ENCODE measurements around the gene CD8B.

CD8B gene

DNA sequence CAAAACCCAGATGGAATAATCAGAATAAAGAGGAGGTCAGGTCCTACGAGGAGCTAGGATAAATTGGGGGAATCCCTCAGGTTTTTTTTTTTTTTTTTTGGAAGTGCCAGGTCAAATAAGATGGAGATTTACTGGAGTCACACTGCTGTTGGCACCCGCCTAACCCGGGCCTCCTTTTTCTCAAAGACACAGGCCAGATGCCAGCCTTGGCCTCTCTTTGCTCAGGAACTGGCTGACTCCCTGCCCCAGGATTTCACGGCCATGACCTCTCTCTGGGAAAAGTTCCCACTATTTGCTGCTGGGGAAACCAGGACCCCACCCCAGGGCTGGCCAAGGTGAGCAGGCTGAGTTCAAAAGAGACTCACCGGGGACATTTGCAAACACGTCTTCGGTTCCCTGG lies 73.5 kb downstream of the CD8B start:
- TF ChIP-seq, protein P1, sequence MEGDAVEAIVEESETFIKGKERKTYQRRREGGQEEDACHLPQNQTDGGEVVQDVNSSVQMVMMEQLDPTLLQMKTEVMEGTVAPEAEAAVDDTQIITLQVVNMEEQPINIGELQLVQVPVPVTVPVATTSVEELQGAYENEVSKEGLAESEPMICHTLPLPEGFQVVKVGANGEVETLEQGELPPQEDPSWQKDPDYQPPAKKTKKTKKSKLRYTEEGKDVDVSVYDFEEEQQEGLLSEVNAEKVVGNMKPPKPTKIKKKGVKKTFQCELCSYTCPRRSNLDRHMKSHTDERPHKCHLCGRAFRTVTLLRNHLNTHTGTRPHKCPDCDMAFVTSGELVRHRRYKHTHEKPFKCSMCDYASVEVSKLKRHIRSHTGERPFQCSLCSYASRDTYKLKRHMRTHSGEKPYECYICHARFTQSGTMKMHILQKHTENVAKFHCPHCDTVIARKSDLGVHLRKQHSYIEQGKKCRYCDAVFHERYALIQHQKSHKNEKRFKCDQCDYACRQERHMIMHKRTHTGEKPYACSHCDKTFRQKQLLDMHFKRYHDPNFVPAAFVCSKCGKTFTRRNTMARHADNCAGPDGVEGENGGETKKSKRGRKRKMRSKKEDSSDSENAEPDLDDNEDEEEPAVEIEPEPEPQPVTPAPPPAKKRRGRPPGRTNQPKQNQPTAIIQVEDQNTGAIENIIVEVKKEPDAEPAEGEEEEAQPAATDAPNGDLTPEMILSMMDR (IDR thresholded peaks at IDR 0.05; ENCODE audit: low read depth, low read length): no peak
- H3K4me3 ChIP-seq (ENCODE audit: low read depth, low read length): no peak overlapping the region

- H3K4me3 ChIP-seq (ENCODE audit: low read depth, low read length): no peak overlapping the region
- TF ChIP-seq, protein P1 (IDR thresholded peaks at IDR 0.05; ENCODE audit: low read depth, low read length): no peak
These were observed 74.0 kb downstream of the CD8B start for GRCh38 chr2:86787736-86788135.

DNA sequence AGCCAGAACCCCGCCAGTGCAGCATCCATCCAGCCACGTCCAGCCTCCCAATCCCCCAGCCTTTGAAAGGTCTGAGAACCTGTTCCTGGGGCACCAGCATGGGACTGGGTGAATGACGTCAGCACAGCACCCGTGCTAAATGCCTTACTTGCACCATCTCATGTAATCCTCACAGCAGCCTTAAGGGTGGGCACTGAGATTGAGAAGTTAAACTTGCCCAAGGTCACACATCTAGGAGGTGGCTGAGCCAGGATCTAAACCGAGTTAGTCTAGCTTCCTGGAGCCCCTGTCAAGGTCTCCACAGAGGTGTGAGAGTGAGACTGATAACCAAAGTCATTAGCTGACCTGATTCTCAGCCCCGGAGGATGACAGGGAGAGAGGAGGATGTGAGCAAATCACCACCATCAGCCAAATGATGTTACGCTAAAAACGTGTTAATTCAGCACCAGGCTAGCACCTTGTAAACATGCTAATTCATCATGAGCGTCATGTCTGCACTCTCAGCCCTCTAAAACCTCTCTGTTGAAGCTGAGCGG lies 75.6 kb downstream of the CD8B start:
- H3K4me3 ChIP-seq (ENCODE audit: low read depth, low read length): no peak overlapping the region
- TF ChIP-seq, protein P1 (IDR thresholded peaks at IDR 0.05; ENCODE audit: low read depth, low read length): no peak

DNA sequence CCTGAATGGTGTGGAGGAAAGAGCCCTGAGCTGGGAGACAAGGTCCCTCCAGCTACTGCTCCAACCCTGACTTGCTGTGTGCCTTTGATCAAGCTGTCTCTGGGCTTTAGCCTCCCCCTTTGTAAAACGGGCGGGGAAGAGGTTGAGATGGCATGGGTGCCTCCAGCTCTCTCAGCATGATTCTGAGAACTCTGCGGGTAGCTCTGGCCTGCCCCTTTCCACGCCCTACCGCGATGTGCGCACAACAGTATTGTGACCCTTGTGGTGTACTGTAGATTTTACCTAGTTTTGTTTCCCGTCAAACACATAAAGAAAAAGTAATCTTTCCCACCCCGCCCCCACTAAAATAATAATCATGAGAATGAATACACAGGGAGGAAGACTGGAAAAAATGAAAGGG lies 76.2 kb downstream of the CD8B start:
- TF ChIP-seq, protein P1 (IDR thresholded peaks at IDR 0.05; ENCODE audit: low read depth, low read length): no peak
- no peak overlapping the region for H3K4me3 ChIP-seq (ENCODE audit: low read depth, low read length)

- H3K4me3 ChIP-seq (ENCODE audit: low read depth, low read length): no peak overlapping the region
- TF ChIP-seq, protein P1 (IDR thresholded peaks at IDR 0.05; ENCODE audit: low read depth, low read length): no peak
These were observed 77.9 kb downstream of the CD8B start for GRCh38 chr2:86783615-86784339.

DNA sequence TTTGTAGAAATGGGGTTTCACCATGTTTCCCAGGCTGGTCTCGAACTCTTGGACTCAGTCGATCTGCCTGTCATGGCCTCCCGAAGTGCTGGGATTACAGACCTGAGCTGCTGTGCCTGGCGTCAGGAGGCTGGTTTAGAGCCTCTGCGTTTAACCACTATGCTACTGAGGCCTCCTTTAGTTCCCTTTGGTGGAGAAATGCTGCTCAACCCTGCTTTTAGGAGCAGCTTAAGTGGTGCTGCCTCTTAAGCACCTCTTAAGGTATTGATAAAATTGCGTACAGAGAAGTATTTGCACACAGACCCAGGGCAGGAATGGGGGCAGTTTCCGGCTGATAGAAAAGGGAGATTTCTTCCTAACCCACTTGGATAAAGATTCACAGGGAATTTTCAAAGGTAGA lies 78.9 kb downstream of the CD8B start:
- TF ChIP-seq, protein P1 (IDR thresholded peaks at IDR 0.05; ENCODE audit: low read depth, low read length): no peak
- H3K4me3 ChIP-seq (ENCODE audit: low read depth, low read length): no peak overlapping the region

DNA sequence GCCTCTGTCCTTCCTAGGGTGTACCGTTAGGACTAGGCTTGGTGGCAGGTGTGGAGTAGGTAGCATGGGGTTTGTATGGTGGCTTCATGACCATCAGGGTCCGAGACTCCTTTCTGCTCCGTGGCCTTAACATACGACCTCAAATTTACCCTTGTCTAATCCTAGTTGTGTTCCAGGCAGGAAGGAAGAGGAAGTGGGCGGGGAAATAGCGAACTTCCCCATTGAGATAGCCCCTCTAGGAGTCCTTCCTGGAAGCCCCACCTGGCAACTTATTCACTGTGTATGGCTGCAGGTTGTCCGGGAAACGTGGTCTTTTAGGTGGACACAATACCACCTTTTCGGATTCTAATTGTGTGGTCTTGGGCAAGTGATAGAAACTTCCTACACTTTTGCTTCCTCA lies 80.3 kb downstream of the CD8B start:
- TF ChIP-seq, protein P1 (IDR thresholded peaks at IDR 0.05; ENCODE audit: low read depth, low read length): no peak
- no peak overlapping the region for H3K4me3 ChIP-seq (ENCODE audit: low read depth, low read length)

All from WI38 (cell line).